Liver (tissue), 9 donors: Measurements from ENCODE around the gene PTBP3. TPM values are rescaled to one million over a fixed set of nuclear protein-coding genes. Genes with fewer than 3 reads are reported as not detected.

Experiments
- DNase-seq: peaks from one replicate; pipeline ENCODE4 v3.0.0-alpha.2; 2017; ENCODE audit warnings: low spot score
- H3K27ac ChIP-seq, 2 donors: one replicate each; pipeline ENCODE4 v1.7.0; 2013; ENCODE audit warnings: inconsistent platforms in 2 of 2, low read length in 2 of 2, control low read depth in 1 of 2, low read depth in 1 of 2, mild to moderate bottlenecking in 1 of 2
- H3K27me3 ChIP-seq, 4 donors: one replicate each; pipeline versions ENCODE4 v1.6.1 to v1.7.0; 2013; ENCODE audit warnings: low read length in 3 of 4, inconsistent platforms in 1 of 4, mild to moderate bottlenecking in 1 of 4, moderate library complexity in 1 of 4; ENCODE audit not compliant: control insufficient read depth in 4 of 4, insufficient read depth in 4 of 4
- H3K36me3 ChIP-seq, 4 donors: one replicate each; pipeline versions ENCODE4 v1.6.1 to v1.7.0; 2013; ENCODE audit warnings: low read length in 3 of 4, mild to moderate bottlenecking in 3 of 4, low read depth in 1 of 4, moderate library complexity in 1 of 4; ENCODE audit not compliant: control insufficient read depth in 4 of 4, insufficient read depth in 3 of 4
- H3K4me1 ChIP-seq, 4 donors: one replicate each; pipeline versions ENCODE4 v1.6.1 to v1.7.0; 2013; ENCODE audit warnings: low read length in 3 of 4, mild to moderate bottlenecking in 3 of 4, moderate library complexity in 1 of 4; ENCODE audit not compliant: control insufficient read depth in 4 of 4, insufficient read depth in 4 of 4
- H3K4me3 ChIP-seq, 3 donors: one replicate each; pipeline versions ENCODE4 v1.6.1 to v1.7.0; 2013; ENCODE audit warnings: low read length in 3 of 3, control low read depth in 1 of 3, low read depth in 1 of 3, mild to moderate bottlenecking in 1 of 3
- H3K9ac ChIP-seq, 2 donors: one replicate each; pipeline ENCODE4 v1.7.0; 2013; ENCODE audit warnings: low read length in 2 of 2, mild to moderate bottlenecking in 2 of 2, moderate library complexity in 2 of 2, control low read depth in 1 of 2, low read depth in 1 of 2
- H3K9me3 ChIP-seq, 4 donors: one replicate each; pipeline versions ENCODE4 v1.6.1 to v1.7.0; 2013; ENCODE audit warnings: low read length in 3 of 4; ENCODE audit not compliant: control insufficient read depth in 4 of 4
- ATF3 ChIP-seq: IDR thresholded peaks from 2 replicates; pipeline ENCODE4 v1.6.1; 2016; ENCODE audit warnings: antibody characterized with exemption
- CTCF ChIP-seq: fragments of 150-350 bp; IDR thresholded peaks from 2 replicates; pipeline ENCODE4 v1.5.1; 2017; ENCODE audit warnings: improper control_type of control experiment, low read depth, low read length; ENCODE audit not compliant: missing input control
- EGR1 ChIP-seq, 2 donors: IDR thresholded peaks; 2 replicates each; pipeline ENCODE4 v1.6.1; 2016 to 2018; ENCODE audit warnings: antibody characterized with exemption in 2 of 2, low read depth in 2 of 2
- FOXA1 ChIP-seq: IDR thresholded peaks from 2 replicates; pipeline ENCODE4 v1.6.1; 2016; ENCODE audit warnings: antibody characterized with exemption
- FOXA2 ChIP-seq: IDR thresholded peaks from 2 replicates; pipeline ENCODE4 v1.6.1; 2016; ENCODE audit warnings: antibody characterized with exemption
- GABPA ChIP-seq, 2 donors: IDR thresholded peaks in 1 of 2; conservative IDR thresholded peaks in 1 of 2; 2 replicates each; pipeline ENCODE4 v1.6.1; 2016; ENCODE audit warnings: antibody characterized with exemption in 2 of 2, mild to moderate bottlenecking in 1 of 2, moderate library complexity in 1 of 2
- HNF4A ChIP-seq, 2 donors: conservative IDR thresholded peaks; 2 replicates each; pipeline ENCODE4 v1.6.1; 2016; ENCODE audit warnings: antibody characterized with exemption in 2 of 2, mild to moderate bottlenecking in 2 of 2
- HNF4G ChIP-seq: IDR thresholded peaks from 2 replicates; pipeline ENCODE4 v1.6.1; 2016; ENCODE audit warnings: antibody characterized with exemption
- JUND ChIP-seq, 2 donors: IDR thresholded peaks; 2 replicates each; pipeline ENCODE4 v1.6.1; 2016; ENCODE audit warnings: antibody characterized with exemption in 2 of 2
- MAX ChIP-seq: IDR thresholded peaks from 2 replicates; pipeline ENCODE4 v1.6.1; 2016; ENCODE audit warnings: antibody characterized with exemption
- NR2F2 ChIP-seq: IDR thresholded peaks from 2 replicates; pipeline ENCODE4 v1.6.1; 2016; ENCODE audit warnings: antibody characterized with exemption
- RAD21 ChIP-seq, 2 donors: IDR thresholded peaks; 2 replicates each; pipeline ENCODE4 v1.6.1; 2016; ENCODE audit warnings: antibody characterized with exemption in 2 of 2, mild to moderate bottlenecking in 2 of 2
- REST ChIP-seq: IDR thresholded peaks from 2 replicates; pipeline ENCODE4 v1.6.1; 2016; ENCODE audit warnings: antibody characterized with exemption, mild to moderate bottlenecking
- RXRA ChIP-seq, 2 donors: IDR thresholded peaks; 2 replicates each; pipeline ENCODE4 v1.6.1; 2017 to 2018; ENCODE audit warnings: antibody characterized with exemption in 2 of 2, mild to moderate bottlenecking in 1 of 2
- SP1 ChIP-seq: IDR thresholded peaks from 2 replicates; pipeline ENCODE4 v1.6.1; 2018; ENCODE audit warnings: antibody characterized with exemption, mild to moderate bottlenecking
- TAF1 ChIP-seq: conservative IDR thresholded peaks from 2 replicates; pipeline ENCODE4 v1.6.1; 2016; ENCODE audit warnings: antibody characterized with exemption, mild to moderate bottlenecking
- YY1 ChIP-seq: IDR thresholded peaks from 2 replicates; pipeline ENCODE4 v1.6.1; 2016; ENCODE audit warnings: antibody characterized with exemption, mild to moderate bottlenecking
- WGBS: extraction: QIAGEN DNeasy Blood & Tissue Kit; methylation state at CpG from one replicate; pipeline ENCODE4 v1.1.7; 2013; 5-methylcytosine and 5-hydroxymethylcytosine counted together
- polyA plus RNA-seq, 2 donors: library from polyadenylated mRNA; stranded (reverse) in 1 of 2; unstranded in 1 of 2; fragments of 200-250 nt in 1 of 2; fragments of >200 nt in 1 of 2; fragmentation: Nextera tagmentation in 1 of 2; extraction: Ambion mirVana in 1 of 2; gene quantifications; one replicate each; pipeline versions ENCODE4 v1.2.1 to v1.2.3, GENCODE V29; 2013 to 2015
- total RNA-seq, 2 donors: library from RNA; depleted of rRNA; stranded (reverse); fragments of >200 nt; gene quantifications; one replicate each; pipeline ENCODE4 v1.2.3, GENCODE V29; 2014
- TF ChIP-seq, protein P1 (sequence below): IDR thresholded peaks from 2 replicates; pipeline ENCODE4 v1.6.1; 2016; ENCODE audit warnings: antibody characterized with exemption
- donor health status: healthy.
- donor health status: healthy.
- donor health status: healthy.
- donor health status: healthy.
- donor health status: healthy.

PTBP3 gene
- total and polyA plus RNA-seq, 4 donors, result 4.3 to 34.1 (median 9.2) TPM

DNA sequence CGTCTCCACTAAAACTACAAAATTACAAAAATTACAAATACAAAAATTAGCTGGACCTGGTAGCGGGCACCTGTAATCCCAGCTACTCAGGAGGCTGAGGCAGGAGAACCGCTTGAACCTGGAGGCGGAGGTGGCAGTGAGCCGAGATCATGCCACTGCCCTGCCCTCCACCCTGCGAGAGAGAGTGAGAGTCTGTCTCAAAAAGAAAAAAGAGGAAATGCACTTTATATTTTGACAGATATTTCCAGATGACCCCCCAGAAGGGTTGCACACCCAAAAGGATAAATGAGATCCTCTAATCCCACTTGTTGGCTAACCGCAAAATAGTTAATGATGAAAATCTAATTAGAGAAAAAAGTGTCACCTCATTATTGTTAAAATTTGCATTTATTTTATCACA lies 48.6 kb upstream of the PTBP3 start:
- peaks cover 17 to 57% (median 50%) of the 10 kb centered on the region in 4 donors for H3K4me1 ChIP-seq
- DNase-seq, result no peak
- no peaks in the 10 kb centered on the region for H3K36me3 ChIP-seq
- H3K27ac ChIP-seq, result peak overlapping the region in 1 of 2 donors; percentile 9
- 84% methylated on average over 7 of the region's 7 CpGs for WGBS
- no peak overlapping the region for H3K4me3 ChIP-seq
- no peak overlapping the region for H3K9ac ChIP-seq
- H3K27me3 ChIP-seq, result no peaks in the 10 kb centered on the region
- TF ChIP-seq ATF3, result no peak
- TF ChIP-seq CTCF, result no peak
- TF ChIP-seq GABPA (IDR thresholded peaks at IDR 0.05 in 1 of 2, conservative IDR thresholded peaks at IDR 0.05 in 1 of 2), result no peak
- no peak for TF ChIP-seq REST
- TF ChIP-seq RAD21 (IDR thresholded peaks at IDR 0.05), result no peak
- no peak for TF ChIP-seq RXRA (IDR thresholded peaks at IDR 0.05)
- TF ChIP-seq MAX, result no peak
- TF ChIP-seq SP1, result no peak
- TF ChIP-seq HNF4G, result no peak
- TF ChIP-seq FOXA1, result no peak
- no peak for TF ChIP-seq FOXA2
- no peak for TF ChIP-seq YY1
- TF ChIP-seq TAF1, result no peak
- no peak for TF ChIP-seq EGR1 (IDR thresholded peaks at IDR 0.05; ENCODE audit: low read depth in 2 of 2)
- no peak for TF ChIP-seq JUND (IDR thresholded peaks at IDR 0.05)
- TF ChIP-seq, protein P1, sequence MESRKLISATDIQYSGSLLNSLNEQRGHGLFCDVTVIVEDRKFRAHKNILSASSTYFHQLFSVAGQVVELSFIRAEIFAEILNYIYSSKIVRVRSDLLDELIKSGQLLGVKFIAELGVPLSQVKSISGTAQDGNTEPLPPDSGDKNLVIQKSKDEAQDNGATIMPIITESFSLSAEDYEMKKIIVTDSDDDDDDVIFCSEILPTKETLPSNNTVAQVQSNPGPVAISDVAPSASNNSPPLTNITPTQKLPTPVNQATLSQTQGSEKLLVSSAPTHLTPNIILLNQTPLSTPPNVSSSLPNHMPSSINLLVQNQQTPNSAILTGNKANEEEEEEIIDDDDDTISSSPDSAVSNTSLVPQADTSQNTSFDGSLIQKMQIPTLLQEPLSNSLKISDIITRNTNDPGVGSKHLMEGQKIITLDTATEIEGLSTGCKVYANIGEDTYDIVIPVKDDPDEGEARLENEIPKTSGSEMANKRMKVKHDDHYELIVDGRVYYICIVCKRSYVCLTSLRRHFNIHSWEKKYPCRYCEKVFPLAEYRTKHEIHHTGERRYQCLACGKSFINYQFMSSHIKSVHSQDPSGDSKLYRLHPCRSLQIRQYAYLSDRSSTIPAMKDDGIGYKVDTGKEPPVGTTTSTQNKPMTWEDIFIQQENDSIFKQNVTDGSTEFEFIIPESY, result no peak
- no peak for TF ChIP-seq NR2F2
- TF ChIP-seq HNF4A (conservative IDR thresholded peaks at IDR 0.05), result no peak
- no peaks in the 10 kb centered on the region for H3K9me3 ChIP-seq
